ENCODE measurements around the gene CPEB1.

CPEB1 gene

DNA sequence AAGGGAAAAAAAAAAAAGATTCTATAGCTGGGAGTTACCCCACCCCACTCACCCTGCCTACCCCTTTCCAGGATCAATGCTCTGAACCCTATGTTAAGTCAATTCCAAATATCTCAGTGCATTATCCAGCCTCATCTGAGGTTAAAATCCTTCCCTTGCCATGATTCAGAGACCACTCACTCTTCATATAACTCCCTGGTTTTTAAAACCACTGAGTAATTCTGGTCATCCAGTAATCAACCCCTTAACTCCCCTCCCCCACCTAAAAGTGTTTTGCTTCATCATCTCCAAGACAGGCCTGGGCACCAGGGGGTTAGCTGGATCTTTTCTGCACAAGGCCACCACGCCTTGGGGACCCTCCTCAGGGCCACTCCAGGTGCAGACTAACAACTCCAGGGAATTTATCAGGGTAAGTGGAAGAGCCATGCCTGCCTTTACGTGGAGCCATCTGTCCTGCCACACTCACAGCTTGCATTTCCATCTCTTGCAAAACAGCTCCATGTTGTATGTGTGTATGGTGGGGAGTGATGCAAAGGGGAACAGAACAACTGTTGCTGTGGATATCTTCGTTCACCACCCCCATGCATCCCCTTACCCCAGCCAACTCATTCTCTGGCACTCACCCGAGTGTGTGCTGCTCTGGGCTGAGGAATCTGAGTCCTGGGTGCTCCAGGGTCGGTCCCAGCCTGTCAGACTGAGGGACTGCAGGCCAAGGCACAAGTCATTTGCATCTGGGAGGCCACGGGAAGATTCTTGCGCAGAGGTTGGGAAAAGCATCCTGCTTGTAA is 76.2 kb downstream of the CPEB1 start:
- intact Hi-C loops (cut with DNase I; ENCODE audit: low total_unique reads): no loop called here
- Histone ChIP-seq H3K9me3 (no peaks in the 10 kb centered on the region), H3K36me3 (no peaks in the 10 kb centered on the region), H3K27ac (peak overlapping the region; percentile 61 to 69), H3K4me3 (peak overlapping the region; percentile 46 to 56), H3K4me1 (peaks cover 0 to 19% (median 12%) of the 10 kb centered on the region in 4 donors), H3K27me3 (no peaks in the 10 kb centered on the region)
- DNase-seq: no peak
- TF ChIP-seq, protein P1, sequence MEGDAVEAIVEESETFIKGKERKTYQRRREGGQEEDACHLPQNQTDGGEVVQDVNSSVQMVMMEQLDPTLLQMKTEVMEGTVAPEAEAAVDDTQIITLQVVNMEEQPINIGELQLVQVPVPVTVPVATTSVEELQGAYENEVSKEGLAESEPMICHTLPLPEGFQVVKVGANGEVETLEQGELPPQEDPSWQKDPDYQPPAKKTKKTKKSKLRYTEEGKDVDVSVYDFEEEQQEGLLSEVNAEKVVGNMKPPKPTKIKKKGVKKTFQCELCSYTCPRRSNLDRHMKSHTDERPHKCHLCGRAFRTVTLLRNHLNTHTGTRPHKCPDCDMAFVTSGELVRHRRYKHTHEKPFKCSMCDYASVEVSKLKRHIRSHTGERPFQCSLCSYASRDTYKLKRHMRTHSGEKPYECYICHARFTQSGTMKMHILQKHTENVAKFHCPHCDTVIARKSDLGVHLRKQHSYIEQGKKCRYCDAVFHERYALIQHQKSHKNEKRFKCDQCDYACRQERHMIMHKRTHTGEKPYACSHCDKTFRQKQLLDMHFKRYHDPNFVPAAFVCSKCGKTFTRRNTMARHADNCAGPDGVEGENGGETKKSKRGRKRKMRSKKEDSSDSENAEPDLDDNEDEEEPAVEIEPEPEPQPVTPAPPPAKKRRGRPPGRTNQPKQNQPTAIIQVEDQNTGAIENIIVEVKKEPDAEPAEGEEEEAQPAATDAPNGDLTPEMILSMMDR (IDR thresholded peaks at IDR 0.05): no peak

DNA sequence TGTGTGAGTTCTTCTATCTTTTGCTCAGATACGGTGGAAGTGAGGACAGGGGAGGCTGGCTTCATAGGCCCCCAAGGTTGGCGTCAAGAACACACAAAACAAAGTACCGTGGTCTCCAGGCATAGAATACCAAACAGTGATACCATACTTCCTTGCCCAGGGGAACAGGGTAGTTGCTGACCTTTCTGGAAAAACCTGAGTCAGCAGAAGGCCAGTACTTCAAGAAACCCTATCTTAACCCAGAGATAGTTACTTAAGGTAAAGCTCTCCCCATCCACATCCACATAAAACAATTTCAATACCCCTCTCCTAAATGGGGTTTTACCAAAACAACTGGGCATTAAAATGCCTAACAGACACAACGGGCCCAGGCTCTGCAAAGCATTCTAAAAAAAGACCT is 77.3 kb downstream of the CPEB1 start:
- DNase-seq: no peak
- Histone ChIP-seq H3K4me3 (no peak overlapping the region), H3K4me1 (peaks cover 0 to 19% (median 12%) of the 10 kb centered on the region in 4 donors), H3K9me3 (no peaks in the 10 kb centered on the region), H3K27ac (no peak overlapping the region), H3K36me3 (no peaks in the 10 kb centered on the region), H3K27me3 (no peaks in the 10 kb centered on the region)
- TF ChIP-seq, protein P1 (IDR thresholded peaks at IDR 0.05): no peak
- intact Hi-C loops (cut with DNase I; ENCODE audit: low total_unique reads): no loop called here

GRCh38 chr15:82568986-82569385 is 78.2 kb downstream of the CPEB1 start:
- TF ChIP-seq, protein P1 (IDR thresholded peaks at IDR 0.05): no peak
- no peak for DNase-seq
- Histone ChIP-seq H3K27ac (no peak overlapping the region), H3K27me3 (no peaks in the 10 kb centered on the region), H3K9me3 (no peaks in the 10 kb centered on the region), H3K36me3 (no peaks in the 10 kb centered on the region), H3K4me3 (no peak overlapping the region), H3K4me1 (peaks cover 0 to 19% (median 12%) of the 10 kb centered on the region in 4 donors)
- intact Hi-C loops (cut with DNase I; ENCODE audit: low total_unique reads): no loop called here

DNA sequence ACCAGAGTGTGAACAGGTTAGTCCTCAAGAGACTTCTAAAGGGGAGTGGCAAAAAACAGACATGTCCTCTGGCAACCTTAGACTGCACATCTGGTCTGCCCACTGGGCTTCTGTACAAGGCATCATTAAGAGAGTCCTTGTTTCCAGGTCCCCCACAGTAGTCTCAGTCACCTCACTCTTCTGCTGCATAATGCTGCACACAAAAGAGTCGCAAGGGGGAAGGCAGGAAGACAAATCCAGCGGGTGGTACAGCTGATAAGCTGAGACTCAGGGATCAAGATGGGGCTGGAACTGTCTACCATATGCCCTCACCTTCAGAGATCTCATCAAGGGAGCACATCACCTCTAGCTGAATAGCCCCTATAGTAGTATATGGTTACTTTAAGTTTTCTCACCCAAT is 79.5 kb downstream of the CPEB1 start:
- intact Hi-C loops (cut with DNase I; ENCODE audit: low total_unique reads): no loop called here
- Histone ChIP-seq H3K9me3 (no peaks in the 10 kb centered on the region), H3K4me1 (peaks cover 0 to 19% (median 12%) of the 10 kb centered on the region in 4 donors), H3K4me3 (no peak overlapping the region), H3K36me3 (no peaks in the 10 kb centered on the region), H3K27me3 (no peaks in the 10 kb centered on the region), H3K27ac (no peak overlapping the region)
- DNase-seq: no peak
- TF ChIP-seq, protein P1 (IDR thresholded peaks at IDR 0.05): no peak

DNA sequence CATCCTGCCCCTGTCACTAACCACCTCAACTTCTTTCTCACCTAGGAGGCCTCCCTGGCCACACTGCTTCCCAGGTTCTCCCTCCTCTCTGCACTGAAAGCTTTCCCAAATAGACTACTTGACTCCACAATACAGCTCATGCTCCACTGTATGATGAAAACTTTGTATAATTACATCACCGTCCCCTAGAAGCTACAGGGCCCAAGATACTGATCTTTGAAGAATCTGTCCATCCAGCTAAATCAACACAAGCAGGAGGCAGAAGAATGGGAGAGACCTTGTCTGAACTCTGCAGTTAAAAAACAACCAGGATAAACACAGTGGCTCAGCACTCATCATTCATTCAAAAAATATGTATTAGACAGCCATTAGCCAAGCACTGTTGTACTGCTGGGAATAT is 80.5 kb downstream of the CPEB1 start:
- H3K27me3 ChIP-seq: no peaks in the 10 kb centered on the region
- intact Hi-C loops (cut with DNase I; ENCODE audit: low total_unique reads): no loop called here

More for the DNA sequence above, 80.5 kb downstream of the CPEB1 start:
- DNase-seq: no peak
- H3K9me3 ChIP-seq: no peaks in the 10 kb centered on the region
- H3K4me1 ChIP-seq: peaks cover 0 to 11% (median 8%) of the 10 kb centered on the region in 4 donors
- no peak overlapping the region for H3K4me3 ChIP-seq
- TF ChIP-seq, protein P1 (IDR thresholded peaks at IDR 0.05): no peak
- H3K36me3 ChIP-seq: no peaks in the 10 kb centered on the region
- H3K27ac ChIP-seq: no peak overlapping the region
